ENCODE results near the gene NNMT.

NNMT gene

GRCh38 chr11:114295676-114296604 is at the start of gene NNMT:
NNMT (plus strand) TSS chr11:114296399; CDS start chr11:114296557, 158 bp downstream.
- DNase-seq, result no peak

GRCh38 chr11:114247070-114247789 is 49.0 kb upstream of the NNMT start:
- no peak for DNase-seq

- DNase-seq, result no peak
Observed at GRCh38 chr11:114250180-114250579, 46.0 kb upstream of the NNMT start.

GRCh38 chr11:114250993-114251814 is 45.0 kb upstream of the NNMT start:
- no peak for DNase-seq

GRCh38 chr11:114251815-114252337 is 44.3 kb upstream of the NNMT start:
- DNase-seq, result no peak

- DNase-seq, result no peak
Observed at GRCh38 chr11:114252767-114253166, 43.4 kb upstream of the NNMT start.

- no peak for DNase-seq
Observed at GRCh38 chr11:114253771-114254170, 42.4 kb upstream of the NNMT start.

GRCh38 chr11:114254571-114255146 is 41.5 kb upstream of the NNMT start:
- no peak for DNase-seq

GRCh38 chr11:114255289-114255688 is 40.9 kb upstream of the NNMT start:
- DNase-seq, result no peak

- no peak for DNase-seq
Observed at GRCh38 chr11:114256176-114256966, 39.8 kb upstream of the NNMT start.

GRCh38 chr11:114256967-114257286 is 39.3 kb upstream of the NNMT start:
- DNase-seq, result no peak

GRCh38 chr11:114257621-114258558 is 38.3 kb upstream of the NNMT start:
- DNase-seq, result no peak

- DNase-seq, result no peak
Observed at GRCh38 chr11:114258696-114259095, 37.5 kb upstream of the NNMT start.

GRCh38 chr11:114259124-114259526 is 37.1 kb upstream of the NNMT start:
- DNase-seq, result no peak

GRCh38 chr11:114259551-114259983 is 36.6 kb upstream of the NNMT start:
- no peak for DNase-seq

- DNase-seq, result no peak
Observed at GRCh38 chr11:114260077-114260476, 36.1 kb upstream of the NNMT start.

GRCh38 chr11:114260483-114260882 is 35.7 kb upstream of the NNMT start:
- DNase-seq, result no peak

- DNase-seq, result no peak
Observed at GRCh38 chr11:114261791-114262190, 34.4 kb upstream of the NNMT start.

- DNase-seq, result no peak
Observed at GRCh38 chr11:114262681-114263512, 33.3 kb upstream of the NNMT start.
